HTERT RPE-1 (cell line): ENCODE data around the gene IZUMO2.
"Not testable (repeated sequence)": the region's sequence is repeated elsewhere in the genome, so short reads cannot be mapped to it uniquely, and the experiment has no call there.

ENCODE experiments used
- in situ Hi-C: fragments of 300-500 bp; cut with MboI; formaldehyde crosslinking; loops from 4 replicates; pipeline ENCODE4 v1.14.3; 2020; ENCODE audit warnings: low sequenced_read_pairs

IZUMO2 gene

DNA sequence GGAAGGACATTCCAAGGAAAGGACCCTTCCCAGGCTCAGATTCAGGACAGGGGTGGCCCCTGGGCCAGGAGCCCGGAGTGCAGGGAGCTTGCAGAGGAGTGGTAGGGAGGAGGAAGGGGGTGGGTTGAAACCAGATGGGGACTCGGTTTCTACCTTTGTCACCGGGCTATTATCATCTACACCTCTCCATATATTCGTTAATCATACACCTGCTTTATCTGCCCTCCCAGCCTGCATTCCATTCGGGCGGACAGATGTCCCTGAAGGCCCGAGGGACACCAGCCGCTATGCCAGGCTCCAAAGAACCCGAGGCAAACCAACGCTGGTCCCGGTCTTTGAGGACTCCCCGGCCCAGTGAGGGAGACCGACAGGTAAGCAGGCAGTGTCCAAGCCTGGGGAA is 24.9 kb upstream of the IZUMO2 start:
- in situ Hi-C loops, result no loop called here

DNA sequence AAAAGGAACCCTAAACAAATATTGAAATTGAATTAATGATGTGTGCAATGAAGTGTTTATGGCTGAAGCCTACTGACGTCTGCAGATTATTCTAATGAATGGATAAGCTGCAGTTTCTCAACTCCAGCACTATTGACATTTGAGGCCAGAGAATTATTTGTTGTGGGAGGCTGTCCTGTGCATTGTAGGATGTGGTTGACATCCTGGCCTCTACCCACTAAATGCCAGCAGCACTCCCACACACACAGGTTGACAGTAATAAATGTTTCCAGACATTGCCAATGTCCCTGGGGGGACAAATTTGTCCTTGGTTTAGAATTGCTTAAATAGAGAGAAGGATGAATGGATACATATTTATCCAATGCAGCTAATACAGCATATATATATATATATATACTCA is 21.1 kb upstream of the IZUMO2 start:
- in situ Hi-C loops, result no loop called here

DNA sequence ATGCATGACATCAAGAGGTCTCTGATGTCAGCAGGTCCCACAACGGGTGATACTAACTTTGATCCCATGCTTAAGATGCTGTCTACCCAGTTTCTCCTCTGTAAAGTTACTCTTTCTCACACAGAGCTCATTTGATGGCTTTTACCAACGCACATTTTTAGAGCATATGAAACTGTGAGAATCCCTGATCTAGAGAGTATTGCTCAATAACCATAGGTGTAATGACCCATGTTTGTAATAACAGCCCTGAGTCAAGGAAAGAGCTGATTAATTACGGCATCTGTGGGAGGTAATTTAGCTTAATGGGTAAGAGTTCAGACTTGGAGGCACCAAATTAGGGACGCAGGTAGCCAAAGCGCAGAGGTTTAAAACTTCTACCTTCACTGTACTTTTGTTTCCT is 18.0 kb upstream of the IZUMO2 start:
- in situ Hi-C loops, result no loop called here

DNA sequence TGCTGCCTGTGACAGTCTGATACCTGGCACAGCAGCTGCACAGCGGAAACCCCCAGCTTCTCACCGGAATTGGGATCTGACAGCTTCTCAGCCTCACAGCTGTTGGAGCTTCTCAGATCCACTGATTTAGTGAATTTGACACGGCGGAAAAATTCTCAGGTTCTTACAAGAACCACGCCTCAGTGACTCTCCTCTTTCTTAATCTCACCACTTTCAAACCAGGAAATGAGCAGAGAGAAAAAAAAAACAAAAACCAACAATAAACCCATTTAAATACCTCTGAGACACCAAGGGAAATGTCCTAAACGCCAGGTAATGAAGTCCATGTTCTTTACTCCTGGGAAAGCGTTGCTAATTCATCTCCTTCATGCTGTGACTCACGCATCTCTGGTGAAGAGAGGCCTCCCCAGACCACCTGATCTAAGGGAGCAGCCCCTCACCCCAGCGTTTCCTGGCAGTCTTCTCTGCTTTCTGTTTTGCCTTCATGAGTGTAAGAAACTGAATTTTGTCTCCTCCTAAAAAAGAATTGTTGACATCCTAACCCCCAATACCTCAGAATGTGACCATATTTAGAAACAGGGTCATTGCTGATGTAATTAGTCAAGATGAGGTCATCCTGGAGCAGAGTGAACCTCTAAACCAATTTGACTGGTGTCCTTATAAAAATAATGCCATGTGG is 15.9 kb upstream of the IZUMO2 start:
- in situ Hi-C loops, result no loop called here

DNA sequence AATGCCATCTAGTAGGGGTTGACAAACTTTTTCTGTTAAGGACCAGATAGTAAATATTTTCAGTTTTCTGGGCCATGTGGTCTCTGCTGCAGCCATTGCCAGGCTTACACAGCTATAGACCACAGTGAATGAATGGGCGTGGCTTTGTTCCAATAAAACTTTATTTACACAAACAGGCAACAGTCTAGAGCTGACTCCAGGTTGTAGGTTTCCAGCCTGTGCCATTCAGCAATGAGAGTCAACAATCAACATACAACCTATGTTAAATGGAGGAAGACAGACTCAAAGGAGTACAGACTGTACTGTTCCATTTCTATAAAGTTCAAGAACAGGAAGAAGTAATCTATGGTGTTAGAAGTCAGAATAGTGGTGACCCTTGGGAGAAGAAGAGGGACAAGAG is 15.2 kb upstream of the IZUMO2 start:
- in situ Hi-C loops, result no loop called here

DNA sequence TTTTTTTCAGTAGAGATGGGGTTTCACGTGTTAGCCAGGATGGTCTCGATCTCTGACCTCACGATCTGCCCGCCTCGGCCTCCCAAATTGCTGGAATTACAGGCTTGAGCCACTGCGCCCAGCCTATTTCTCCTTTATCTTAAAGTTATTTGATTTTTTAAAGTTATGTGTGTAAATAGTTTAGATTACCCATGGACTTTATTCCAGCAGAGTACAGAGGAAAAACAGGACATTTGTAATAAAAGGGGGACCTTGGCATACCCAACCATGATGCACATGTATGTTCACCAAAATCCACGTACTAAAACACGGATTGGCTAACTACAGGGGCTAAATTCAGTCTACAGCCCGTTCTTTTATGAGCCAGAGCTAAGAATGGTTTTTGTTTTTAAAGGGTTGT is 13.7 kb upstream of the IZUMO2 start:
- in situ Hi-C loops, result no loop called here

DNA sequence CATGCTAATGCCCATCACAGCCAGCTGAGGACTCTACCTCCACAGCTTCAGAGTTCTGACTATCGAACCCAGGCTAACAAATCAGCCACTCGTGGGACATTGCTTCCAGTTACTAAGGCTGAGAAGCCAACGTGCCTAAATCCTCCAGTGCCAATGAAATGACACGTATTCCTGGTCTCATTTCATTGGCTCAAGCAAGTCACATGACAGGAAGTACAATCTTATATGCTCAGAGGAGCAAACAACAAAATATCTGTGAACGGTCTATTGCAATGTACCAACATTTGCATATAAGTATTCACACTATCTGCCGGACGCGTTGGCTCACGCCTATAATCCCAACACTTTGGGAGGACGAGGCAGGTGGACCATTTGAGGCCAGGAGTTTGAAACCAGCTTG is 12.8 kb upstream of the IZUMO2 start:
- in situ Hi-C loops, result no loop called here

DNA sequence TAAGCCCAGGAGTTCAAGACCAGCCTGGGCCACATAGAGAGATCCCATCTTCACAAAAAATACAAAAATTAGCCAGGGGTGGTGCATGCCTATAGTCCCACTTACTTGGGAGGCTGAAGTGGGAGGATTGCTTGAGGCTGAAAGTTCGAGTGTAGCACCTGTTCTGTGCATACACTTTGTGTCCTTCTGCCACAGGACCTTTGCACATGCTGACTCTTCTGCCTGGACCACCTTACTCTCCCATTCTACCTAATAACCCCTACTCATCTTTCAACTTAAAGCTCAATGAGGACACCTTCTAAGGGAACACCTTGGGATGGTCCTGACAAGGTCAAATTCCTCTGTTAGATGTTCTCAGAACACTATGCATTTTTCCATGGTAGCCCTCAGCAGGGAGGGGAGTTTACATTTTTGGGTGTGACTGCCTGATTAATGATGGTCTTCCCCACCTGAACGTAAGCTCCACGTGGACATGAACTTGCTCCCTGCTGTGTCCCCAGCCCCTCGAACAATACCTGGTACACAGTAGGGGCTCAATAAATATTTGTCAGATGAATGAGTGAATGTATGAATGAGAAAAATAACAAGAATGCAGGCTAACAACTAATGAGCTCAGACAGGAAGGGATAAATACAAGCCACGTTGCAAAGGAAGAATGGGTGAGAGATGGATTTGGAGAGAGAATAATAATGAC is 11.2 kb upstream of the IZUMO2 start:
- in situ Hi-C loops, result no loop called here

DNA sequence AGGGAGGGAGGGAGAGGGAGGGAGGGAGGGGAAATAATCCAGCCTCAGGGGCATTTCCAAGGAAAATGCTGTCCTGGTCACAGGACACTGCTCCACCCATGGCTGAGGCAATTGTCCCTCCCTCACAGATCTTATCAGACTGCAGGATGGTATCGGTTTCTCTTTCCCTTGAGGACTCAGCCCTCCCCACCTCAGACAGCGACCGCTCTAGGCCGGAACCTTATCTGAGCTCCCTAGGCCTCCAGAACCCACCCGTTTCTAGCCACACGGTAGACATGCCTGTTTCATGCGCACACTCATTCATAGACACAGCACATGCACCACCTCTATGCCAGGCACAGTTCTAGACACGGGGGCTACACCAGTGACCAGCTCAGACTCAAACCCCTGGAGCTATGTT is 10.0 kb upstream of the IZUMO2 start:
- in situ Hi-C loops, result no loop called here

DNA sequence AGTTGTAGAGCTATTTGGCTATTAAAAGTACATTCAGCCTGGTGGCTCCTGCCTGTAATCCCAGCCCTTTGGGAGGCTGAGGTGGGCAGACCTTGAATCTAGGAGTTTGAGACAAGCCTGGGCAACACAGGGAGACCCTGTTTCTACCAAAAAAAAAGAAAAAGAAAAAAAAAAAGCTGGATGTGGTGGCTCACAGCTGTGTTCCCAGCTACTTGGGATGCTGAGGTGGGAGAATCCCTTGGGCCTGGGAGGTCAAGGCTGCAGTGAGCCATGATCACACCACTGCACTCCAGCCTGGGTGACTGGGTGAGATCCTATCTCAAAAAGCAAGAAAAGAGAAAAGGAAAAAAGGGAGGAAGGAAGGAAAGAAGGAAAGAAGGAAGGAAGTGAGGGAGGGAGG is 9.6 kb upstream of the IZUMO2 start:
- in situ Hi-C loops, result no loop called here

DNA sequence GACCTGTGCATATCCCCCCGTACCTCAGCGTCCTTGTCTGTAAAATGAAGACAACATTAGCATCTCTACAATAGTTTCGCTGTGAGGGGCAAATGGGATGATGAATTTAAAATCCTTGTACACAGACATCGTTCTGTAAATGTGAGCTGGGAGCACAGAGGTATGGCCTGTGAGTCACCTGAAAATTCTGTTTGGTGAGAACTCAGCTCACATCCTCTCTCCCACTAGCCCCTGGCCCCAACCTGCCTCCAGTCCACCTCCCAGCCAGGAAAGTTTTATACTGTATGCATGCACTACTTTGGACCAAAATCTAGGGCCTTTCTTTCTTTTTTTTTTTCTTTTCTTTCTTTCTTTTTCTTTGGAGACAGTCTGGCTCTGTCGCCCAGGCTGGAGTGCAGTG is 8.7 kb upstream of the IZUMO2 start:
- in situ Hi-C loops, result no loop called here

DNA sequence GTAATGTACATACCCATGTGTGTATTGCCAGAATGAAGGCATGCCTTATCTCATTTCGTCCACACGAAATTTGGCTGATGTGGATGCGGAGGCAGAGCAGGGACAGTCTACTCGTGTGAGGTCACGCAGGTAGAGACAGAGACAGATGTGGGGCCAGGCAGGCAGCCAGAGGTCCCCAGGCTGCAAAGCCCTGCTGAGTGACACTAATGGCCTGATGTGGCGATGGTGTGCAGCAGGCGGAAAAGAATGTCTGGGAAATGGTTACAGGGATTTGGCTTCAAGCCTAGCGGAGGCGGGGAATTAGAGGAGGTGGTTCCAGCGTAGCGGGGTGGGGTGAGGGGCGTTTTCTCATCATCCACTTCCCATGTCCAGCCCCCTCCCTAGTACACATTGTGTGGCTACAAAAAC is 4.2 kb upstream of the IZUMO2 start:
- in situ Hi-C loops, result no loop called here

DNA sequence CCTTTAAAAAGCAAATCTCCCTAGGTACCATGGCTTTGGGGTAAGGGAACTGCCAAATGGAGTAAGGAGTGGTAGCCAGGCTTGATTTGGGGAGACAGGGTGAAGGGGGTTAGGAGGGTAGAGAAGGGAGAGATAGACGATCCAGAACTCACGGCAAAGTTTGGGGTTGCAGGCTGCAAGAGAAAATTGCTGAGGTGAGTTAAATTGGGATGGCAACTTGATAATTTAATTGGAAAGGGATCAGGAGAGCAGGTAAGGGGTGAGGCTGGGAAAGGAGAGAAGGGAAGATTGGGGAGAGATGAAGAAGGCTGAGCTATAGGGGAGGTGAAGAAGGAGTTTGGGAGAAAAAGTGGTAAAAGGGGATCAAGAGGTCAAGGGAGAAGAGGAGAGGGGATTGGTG is 4.0 kb downstream of the IZUMO2 start:
- in situ Hi-C loops, result no loop called here

DNA sequence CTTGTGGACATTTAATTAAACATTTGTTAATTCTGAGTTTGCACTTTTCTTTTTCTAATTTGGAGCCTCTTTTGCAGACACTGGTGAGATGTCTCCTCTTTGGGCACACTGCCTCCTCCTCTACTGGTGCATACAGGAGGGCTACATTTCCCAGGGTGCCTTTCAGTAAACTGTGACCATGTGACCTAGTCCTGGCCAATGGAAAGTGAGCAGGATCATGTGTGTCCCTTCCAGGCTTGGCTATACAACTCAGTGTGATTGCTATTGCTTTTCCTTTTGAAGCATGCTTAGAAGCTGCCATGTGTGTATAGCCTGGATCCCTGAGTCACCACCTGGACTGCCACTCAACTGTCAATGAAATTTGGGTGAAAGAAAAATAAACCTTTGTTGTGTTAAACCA is 4.5 kb downstream of the IZUMO2 start:
- in situ Hi-C loops, result no loop called here

DNA sequence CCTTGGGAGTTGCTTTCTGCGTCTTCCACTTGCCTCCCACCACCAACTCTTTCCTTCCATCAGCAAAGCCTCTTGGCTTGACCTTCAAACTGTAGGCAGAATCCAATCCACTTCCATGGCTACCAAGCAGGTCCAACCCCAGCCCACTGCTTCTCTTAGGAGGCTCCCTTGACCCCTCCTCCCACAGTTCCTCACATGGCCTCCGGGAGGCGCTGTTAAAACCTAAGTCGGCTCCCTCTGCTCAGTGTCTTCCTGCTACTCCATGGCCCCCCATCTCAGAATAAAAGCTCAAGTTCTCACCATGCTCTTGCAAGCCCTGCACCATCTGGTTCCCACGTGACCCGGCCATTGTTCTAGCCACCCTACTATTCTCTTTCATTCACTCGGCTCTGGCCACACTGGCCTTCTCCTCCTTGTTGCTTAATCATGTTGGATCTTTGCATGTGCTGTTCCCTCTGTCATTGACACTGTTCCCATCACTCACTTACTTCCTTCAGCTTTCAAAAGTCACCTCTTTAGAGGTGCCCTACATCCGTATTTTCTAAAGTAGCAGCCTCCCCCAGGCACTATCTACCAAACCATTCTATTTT is 7.5 kb downstream of the IZUMO2 start:
- in situ Hi-C loops, result no loop called here

DNA sequence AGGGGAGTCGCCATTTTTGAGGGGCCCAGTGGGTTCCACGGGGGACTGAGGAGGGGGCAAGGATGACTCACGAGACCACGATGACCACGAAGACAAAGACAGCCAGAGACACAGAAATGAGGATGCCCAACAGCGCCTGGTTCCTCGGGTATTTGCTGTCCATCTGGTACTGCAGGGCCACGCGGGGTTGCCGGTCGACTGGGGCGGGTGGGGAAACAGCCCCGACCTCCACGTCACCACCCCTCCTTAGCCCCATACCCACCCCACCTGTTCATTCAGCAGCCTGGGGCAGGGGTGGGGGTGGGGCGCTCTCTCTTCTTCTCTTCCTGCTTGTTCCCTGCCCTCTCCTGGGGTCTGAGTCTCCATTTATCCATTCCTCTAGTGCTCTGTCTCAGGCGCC is 8.6 kb downstream of the IZUMO2 start:
- in situ Hi-C loops, result no loop called here

DNA sequence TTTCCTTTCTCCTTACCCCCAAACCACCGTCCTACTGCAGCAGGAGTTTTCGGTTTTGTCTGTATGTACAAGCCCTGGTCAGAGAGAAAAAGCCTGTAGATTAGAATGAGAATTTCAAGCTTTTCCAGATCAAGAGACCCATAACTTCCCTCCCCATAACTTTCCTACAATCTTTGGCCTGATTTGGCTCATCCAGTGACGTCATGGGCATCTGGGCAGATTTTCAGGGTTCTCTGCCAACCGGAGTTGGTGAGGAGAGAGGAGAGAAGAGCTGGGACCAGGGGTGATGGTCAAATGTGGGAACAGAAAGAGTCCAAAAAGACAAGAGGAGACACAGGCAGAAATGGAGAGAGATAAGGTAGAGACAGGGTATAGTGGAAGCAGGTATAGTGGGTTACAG is 10.5 kb downstream of the IZUMO2 start:
- in situ Hi-C loops, result no loop called here

DNA sequence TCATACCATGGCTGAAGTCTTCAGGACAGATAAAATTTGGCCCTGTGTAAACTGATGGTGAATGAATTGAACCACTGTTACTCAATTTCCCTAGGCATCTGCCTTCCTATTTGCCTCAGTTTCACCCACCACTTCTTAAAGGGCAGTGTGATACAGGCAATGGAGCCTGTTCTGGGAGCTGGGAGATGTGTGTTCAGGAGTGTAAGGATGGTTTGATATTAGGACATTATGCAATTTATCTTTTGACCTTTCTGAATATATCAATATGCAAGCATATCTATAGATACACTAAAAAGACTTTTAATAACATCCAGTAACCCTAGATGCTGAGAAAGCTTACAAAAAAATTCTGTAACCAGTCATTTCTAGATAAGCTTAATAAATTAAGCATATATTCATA is 14.6 kb downstream of the IZUMO2 start:
- in situ Hi-C loops, result no loop called here

DNA sequence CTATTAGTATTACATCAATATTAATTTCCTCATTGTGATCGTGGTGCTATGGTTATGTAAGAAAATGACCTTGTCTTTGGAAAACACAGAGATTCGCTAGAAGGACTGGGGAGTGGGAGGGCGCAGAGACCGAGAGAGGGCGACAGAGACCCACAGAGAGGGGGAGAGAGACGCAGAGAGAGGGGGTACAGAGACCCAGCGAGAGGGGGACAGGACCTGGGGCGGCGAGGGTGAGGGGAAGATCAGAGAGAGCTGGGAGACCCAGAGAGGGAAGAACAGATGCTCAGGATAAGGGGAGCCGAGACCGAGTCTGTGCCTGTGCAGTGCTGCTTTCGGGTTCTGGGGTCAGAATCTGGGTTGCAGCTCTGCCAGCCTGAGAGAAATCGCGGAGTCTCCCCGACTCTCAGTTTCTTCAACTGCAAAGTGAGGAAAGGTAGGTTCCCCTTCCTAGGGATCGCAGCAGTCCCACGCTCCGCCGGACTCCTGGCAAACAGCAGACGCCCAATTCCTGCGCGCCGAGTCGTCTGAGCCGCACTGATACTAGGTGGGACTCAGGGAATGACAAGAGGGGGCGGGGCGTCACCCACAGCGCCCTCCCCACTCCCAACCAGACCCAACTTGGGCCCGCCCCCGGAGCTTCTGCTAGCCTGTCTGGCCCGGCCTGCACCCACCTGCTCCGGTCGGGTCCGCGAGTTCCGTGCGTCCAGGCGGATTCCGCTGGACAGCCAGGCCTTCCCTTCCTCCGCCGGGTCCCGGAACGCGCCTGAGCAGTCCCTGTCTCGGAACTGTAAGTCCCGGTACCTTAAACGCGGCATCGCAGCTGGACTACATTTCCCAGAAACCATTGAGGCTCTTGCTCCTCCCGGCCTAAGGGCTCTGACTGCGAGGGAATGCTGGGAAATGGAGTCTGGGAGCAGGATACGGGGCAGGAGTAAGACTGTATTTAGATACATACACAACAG is 15.3 kb downstream of the IZUMO2 start:
- in situ Hi-C loops, result no loop called here

DNA sequence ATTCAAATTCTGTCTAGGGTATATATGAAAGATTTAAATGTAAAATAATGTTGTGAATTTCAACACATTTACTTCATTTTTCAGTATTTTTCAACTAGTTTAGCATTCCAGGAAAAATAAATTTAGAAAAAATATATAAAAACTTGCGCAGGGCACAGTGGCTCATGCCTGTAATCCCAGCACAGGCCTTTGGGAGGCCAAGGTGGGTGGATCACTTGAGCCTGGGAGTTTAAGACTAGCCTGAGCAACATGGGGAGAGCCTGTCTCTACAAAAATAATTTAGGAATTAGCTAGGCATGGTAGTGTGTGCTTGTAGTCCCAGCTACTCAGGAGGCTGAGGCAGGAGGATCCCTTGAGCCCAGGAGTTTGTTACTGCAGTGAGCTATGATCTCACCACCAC is 21.2 kb downstream of the IZUMO2 start:
- in situ Hi-C loops, result not testable (repeated sequence)

DNA sequence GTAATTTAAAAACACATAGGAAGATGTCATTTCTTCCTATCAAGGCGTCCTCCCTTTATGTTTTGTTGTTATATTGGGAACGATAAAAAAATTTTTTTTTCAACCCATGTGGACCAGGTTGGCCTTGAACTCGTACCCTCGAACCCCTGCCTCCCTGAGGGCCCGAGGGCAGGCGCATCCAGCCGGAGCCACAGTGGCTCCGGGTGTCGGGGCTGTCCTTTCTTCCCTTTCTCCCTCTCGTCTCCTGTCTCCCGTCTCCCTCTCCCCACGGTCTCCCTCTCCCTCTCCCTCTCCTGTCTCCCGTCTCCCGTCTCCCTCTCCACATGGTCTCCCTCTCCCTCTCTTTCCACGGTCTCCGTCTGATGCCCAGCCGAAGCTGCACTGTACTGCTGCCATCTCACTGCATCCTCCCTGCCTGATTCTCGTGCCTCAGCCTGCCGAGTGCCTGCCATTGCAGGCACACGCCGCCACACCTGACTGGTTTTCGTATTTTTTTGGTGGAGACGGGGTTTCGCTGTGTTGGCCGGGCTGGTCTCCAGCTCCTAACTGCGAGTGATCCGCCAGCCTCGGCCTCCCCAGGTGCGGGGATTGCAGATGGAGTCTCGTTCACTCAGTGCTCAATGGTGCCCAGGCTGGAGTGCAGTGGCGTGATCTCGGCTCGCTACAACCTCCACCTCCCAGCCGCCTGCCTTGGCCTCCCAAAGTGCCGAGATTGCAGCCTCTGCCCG is 22.8 kb downstream of the IZUMO2 start:
- in situ Hi-C loops, result not testable (repeated sequence)
